HG03139 (cell line): ENCODE data around the gene SPRYD3.

Experiments used
- ATAC-seq: cut with Tn5 transposase; IDR thresholded peaks from one replicate; pipeline ENCODE4 v1.9.1; 2021; ENCODE audit not compliant: unreplicated experiment

Gene SPRYD3

DNA sequence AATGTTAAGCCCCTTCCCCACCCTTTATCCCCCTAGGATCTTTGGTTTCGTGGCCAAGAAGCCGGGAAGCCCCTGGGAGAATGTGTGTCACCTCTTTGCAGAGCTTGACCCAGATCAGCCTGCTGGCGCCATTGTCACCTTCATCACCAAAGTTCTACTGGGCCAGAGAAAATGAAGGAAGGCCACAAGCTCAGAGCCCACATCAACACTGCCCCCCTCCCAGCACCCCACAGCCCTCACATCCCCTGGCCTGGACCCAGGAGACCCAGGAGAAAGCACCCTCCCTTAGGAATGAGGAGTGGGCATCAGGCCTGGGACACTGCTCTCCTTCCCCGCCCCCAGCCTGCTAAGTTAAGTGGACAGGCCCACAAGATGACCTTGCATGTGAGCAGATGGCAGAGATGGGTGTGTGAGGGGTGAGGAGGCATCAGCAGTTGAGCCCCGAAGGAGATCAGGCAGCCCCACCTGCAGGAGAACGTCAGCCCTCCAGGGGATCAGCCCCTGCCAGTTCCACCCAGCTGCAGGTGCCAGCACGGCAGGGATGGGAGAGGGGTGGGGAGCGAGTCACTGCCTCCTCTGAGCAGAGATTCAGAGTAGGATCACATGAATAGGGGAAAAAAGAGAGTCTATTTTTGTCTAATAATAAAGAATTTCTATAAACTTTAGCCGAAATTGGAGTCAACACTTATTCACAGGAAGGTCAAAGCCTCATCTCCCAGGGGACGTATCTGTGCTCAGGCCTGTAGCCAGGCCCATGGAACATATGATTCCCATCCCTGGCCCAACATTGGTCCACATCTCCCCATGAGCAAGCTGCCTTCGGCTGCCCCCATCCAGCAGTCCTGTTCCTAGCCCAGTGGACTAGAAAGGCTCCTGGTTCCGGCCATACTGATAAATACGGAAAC lies 15.2 kb downstream of the SPRYD3 start:
- ATAC-seq, result no peak

DNA sequence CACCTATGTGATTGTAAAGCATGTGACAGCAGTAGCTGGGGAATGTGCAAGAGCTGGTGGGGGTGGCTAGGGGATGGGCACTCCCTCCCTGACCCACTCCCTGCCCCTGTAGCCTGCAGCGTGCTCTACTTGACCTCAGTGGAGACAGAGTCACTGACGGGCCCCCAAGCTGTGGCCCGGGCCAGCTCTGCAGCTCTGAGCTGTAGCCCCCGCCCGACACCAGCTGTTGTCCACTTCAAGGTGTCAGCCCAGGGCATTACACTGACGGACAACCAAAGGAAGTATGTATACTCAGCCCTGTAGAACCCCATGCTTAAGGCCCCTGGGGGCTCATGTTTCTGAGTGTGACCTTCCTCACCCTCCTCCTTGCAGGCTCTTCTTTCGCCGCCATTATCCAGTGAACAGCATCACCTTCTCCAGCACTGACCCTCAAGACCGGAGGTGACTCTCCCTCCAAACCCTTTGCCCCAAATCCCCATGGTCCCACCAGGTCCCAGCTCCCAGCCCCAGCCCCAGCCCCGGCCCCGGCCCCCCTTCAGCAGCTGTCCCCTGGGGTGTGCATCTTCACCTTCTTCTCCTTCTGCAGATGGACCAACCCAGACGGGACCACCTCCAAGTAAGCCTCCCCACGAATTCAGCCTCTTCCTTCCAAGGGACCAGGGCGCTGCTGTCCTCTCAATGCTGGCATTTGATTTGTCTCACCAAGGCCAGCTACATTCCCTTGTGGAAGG lies 16.0 kb downstream of the SPRYD3 start:
- ATAC-seq, result no peak

DNA sequence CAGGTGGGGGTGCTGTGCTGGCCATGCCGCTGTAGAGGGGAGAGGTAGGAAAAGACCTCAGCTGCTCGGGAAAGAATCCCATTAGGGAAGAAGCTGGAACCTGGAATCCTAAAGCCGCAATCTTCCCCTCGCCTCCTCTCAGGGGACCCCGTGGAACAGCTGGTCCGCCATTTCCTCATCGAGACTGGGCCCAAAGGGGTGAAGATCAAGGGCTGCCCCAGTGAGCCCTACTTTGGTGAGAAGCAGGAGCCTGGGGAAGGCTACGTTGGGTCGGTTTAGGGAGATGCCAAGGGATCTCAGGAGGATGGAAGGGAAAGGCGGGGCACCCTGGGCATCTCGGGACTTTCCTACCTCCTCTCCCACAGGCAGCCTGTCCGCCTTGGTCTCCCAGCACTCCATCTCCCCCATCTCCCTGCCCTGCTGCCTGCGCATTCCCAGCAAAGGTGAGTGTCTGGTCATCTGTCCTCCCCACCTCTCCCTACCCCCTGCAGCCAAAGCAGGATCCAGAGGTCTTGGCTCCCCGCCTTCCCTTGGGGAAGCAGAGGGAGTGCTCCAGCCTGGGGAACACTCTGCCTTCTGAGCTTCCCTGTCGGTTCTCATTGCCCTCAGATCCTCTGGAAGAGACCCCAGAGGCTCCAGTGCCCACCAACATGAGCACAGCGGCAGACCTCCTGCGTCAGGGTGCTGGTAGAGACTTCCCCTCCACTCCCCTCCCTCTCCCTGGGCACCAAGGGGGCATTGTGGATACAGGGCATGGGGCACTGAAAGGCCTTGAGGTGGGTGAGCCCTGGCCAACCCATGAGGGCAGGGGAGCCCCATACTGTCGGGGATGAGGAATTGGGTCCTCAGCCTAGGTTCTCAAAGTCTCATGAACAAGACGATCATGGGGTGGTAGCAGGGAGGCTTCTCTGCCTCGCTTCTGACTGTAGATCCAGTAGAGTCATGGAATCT lies 16.9 kb downstream of the SPRYD3 start:
- ATAC-seq, result no peak

DNA sequence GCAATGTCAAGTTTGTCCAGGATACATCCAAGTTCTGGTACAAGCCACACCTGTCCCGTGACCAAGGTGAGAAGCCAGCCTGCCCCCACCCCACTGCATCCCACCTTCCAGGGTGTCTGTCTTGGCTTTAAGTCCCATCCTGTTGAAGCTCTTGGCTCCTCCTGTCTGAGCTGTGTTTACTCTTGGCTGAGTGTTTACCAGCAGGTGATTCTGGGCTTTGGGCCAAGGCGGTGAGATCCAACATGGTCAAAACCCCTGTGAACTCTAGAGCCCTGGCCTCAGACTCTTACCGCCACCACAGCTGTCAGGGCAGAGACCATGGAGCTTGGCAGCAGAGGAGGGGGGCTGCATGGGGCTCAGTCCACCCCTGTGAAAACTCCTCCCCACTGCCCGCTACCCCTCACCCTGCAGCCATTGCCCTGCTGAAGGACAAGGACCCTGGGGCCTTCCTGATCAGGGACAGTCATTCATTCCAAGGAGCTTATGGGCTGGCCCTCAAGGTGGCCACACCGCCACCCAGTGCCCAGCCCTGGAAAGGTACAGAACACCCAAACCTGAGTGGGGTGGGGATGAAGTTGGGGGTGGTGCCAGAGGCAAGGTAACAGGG lies 17.7 kb downstream of the SPRYD3 start:
- no peak for ATAC-seq

DNA sequence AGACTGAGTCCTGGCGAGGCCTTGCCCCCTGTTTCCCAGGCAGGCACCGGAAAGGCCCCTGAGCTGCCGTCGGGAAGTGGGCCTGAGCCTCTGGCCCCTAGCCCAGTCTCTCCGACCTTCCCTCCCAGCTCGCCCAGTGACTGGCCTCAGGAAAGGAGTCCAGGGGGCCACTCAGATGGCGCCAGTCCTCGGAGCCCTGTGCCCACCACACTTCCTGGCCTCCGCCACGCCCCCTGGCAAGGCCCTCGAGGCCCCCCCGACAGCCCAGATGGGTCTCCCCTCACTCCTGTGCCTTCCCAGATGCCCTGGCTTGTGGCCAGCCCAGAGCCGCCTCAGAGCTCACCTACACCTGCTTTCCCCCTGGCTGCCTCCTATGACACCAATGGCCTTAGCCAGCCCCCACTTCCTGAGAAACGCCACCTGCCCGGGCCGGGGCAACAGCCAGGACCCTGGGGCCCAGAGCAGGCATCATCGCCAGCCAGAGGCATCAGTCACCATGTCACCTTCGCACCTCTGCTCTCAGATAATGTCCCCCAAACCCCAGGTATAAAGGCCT lies 18.4 kb downstream of the SPRYD3 start:
- ATAC-seq, result no peak

DNA sequence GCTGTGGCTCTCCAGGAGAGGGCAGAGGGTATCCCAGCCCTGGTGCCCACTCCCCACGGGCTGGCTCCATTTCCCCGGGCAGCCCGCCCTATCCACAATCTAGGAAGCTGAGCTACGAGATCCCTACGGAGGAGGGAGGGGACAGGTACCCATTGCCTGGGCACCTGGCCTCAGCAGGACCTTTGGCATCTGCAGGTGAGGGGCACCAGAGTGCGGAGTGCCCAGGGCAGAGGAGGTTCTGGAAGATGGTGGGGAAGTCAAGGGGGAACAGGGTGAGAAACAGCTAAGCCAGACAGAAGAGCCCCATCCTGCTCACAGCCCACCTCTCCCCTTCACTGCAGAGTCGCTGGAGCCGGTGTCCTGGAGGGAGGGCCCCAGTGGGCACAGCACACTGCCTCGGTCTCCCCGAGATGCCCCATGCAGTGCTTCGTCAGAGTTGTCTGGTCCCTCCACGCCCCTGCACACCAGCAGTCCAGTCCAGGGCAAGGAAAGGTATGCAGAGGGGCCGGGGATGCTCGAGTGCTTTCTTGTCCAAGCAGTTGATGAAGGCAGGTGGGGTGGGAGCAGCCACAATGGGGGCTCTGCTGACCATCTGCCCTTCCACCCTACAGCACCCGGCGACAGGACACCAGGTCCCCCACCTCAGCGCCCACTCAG lies 19.0 kb downstream of the SPRYD3 start:
- ATAC-seq, result no peak

DNA sequence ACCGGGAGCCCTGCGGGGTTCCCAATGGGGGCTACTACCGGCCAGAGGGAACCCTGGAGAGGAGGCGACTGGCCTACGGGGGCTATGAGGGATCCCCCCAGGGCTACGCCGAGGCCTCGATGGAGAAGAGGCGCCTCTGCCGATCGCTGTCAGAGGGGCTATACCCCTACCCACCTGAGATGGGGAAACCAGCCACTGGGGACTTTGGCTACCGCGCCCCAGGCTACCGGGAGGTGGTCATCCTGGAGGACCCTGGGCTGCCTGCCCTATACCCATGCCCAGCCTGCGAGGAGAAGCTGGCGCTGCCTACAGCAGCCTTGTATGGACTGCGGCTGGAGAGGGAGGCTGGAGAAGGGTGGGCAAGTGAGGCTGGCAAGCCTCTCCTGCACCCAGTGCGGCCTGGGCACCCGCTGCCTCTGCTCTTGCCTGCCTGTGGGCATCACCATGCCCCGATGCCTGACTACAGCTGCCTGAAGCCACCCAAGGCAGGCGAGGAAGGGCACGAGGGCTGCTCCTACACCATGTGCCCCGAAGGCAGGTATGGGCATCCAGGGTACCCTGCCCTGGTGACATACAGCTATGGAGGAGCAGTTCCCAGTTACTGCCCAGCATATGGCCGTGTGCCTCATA lies 19.6 kb downstream of the SPRYD3 start:
- no peak for ATAC-seq

DNA sequence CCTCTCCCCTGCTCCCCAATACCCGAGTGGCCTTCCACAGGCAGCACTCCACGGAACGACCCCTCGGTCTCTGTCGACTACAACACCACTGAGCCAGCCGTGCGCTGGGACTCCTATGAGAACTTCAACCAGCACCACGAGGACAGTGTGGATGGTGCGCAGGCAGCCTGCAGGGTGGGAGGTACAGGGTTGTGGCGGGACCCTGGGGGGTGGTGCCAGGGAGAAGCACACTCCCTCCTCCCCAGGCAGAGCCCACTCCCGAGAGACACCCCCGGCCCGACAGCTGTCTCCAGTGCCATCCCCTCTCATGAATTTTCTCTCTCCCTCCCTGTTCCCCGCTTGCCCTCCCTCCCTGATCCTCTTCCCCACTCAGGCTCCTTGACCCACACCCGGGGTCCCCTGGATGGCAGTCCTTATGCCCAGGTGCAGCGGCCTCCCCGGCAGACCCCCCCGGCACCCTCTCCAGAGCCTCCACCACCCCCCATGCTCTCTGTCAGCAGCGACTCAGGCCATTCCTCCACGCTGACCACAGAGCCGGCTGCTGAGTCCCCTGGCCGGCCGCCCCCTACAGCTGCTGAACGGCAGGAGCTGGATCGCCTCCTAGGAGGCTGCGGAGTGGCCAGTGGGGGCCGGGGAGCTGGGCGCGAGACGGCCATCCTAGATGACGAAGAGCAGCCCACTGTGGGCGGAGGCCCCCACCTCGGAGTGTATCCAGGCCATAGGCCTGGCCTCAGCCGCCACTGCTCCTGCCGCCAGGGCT lies 20.3 kb downstream of the SPRYD3 start:
- ATAC-seq, result no peak

DNA sequence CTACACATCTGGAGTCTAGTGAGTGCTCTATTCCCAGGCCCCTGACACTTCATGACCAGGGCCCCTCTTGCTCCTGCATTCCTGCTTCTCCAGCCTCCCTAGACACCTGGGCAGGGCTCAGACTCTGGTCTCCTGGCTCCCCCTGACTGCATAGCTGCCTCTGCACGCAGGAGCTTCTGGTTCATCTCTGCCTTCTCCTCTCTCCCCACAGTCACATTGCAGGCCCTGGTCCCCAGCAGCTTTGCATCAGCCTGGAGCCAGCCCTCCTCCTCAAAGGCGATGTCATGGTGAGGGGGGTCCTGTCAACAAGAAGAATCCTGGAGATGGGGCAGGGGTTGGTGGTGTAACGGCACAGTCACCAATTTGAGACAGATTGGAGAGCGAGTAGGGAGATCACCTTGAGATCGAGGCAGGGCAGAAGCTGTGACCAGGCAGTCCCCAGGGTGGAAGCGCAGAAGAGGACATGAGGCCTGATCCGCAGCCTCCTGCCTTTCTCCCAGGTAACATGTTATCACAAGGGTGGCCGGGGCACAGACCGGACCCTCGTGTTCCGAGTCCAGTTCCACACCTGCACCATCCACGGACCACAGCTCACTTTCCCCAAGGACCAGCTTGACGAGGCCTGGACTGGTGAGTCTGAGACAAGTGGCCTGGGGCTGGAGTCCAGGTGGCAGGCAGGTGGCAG lies 21.2 kb downstream of the SPRYD3 start:
- no peak for ATAC-seq

DNA sequence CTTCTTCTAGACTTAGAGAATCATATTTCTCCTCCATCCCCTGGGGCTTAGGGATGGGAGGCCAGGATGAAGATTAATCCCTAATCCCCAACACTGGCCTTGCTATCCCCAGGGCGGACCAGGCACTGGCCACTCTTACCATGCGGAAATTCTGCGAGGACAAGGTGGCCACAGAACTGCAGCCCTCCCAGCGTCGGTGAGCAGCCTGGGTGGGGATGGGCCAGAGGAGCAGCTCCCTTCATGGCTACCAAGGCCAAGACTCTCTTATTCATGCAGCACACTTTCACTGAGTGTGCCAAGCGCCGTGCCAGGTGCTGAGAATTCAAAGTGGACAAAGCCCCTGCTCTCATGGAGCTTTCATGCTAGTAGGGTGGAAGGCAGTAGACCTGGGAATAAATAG lies 22.3 kb downstream of the SPRYD3 start:
- no peak for ATAC-seq

DNA sequence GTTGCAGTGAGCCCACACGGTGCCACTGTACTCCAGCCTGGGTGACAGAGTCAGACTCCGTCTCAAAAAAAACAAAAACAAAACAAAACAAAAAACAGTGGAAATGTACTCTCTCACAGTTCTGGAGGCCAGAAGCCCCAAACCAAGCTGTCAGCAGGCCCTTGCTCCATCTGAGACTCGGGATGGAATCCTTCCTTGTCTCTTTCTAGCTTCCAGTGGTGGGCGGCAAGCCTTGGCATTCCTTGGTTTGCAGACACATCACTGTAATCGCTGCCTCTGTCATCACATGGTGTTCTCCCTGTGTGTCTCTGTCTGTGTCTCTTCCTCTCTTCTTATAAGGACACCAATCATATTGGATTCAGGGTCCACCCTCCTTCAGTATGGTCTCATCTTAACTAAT lies 22.9 kb downstream of the SPRYD3 start:
- ATAC-seq, result no peak

DNA sequence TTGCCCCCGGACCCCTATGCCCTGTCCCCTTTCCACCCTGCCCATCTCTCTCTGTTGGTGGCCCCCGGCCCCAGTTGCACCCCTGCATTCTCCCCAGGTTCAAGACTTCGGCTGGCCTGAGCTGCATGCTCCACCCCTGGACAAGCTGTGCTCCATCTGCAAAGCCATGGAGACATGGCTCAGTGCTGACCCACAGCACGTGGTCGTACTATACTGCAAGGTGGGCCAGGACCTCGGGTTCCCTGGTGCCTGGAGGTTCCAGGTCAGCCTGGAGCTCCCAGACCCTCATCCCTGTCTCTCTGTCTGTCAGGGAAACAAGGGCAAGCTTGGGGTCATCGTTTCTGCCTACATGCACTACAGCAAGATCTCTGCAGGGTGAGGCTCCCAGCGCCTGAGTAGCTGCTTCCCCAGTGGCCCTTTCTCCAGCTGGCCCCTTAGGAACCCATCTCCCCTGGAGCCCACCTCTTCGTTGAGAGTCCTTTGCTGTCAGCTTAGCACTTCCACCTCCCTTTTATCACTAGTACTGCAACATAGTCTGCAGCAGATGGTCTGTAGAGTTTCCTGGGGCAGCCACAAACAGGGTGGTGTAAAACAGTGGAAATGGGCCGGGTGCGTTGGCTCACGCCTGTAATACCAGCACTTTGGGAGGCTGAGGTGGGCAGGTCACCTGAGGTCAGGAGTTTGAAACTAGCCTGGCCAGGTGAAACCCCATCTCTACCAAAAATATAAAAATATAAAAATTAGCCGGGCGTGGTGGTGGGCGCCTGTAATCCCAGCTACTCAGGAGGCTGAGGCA lies 23.5 kb downstream of the SPRYD3 start:
- no peak for ATAC-seq

DNA sequence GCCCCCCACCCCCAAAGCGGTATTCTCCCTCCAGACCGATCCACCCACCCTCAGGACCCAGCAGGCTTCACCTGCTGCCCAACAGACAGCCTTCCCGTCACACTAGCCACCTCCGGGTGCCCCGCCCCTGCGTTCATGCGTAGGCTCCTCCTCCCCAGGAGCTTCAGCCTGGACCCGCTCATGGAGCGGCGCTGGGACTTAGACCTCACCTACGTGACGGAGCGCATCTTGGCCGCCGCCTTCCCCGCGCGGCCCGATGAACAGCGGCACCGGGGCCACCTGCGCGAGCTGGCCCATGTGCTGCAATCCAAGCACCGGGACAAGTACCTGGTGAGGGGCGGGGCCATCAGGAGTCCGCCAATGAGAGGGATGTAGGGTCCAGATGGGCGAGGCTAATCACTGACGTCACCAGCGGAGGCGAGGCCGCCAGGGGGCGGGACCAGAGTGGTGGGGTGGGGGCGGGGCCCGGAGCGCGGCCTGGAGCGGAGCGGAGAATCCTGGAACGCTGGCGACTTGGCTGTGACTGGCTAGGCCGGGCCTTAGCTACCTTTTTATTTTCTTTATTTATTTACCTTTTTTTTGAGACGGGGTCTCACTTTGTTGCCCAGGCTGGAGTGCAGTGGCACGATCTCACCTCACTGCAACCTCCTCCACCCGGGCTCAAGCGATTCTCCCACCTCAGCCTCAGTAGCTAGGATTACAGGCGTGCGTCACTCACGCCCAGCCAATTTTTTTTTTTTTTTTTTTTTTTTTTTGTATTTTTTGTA lies 24.9 kb downstream of the SPRYD3 start:
- ATAC-seq, result peak; percentile 74

DNA sequence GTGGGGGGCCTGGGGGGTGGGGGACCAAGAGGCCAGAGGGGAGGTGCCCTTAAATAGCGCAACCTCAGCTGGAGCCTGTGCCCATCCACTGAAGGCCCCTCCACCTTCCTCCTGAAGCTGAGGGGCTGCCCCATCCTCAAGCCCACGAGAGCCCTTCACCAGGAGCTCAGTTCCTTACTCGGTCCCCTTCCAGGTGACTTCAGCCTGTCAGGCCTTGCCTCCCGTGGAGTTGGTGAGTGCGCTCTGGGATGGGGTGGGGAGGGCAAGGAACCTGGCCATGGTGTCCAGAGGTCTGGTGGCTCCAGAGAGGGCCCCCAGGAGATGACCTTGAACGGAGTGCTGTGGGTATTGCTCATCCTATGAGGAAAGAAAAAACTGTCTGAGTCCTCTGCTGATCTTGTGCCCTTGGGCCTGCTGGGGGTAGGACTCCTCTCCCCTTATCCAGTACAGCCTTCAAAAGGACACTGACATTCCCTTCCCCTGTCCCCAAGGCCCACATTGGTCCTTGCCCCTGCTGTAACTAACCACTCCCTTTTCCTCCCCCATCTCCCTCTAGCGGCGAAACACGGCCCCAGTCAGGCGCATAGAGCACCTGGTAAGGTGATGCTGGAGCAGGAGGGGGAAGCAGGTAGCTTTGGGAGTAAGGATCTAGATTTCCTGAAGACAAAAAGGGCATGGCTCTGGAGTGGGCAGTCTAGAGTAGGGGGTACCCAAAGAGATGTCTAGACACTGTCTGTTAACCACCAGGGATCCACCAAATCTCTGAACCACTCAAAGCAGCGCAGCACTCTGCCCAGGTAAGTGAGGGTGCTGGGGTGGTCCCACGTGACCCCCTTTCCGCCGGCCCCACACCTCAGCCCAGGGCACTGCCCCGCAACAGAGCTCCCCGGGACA lies 25.7 kb downstream of the SPRYD3 start:
- ATAC-seq, result no peak

DNA sequence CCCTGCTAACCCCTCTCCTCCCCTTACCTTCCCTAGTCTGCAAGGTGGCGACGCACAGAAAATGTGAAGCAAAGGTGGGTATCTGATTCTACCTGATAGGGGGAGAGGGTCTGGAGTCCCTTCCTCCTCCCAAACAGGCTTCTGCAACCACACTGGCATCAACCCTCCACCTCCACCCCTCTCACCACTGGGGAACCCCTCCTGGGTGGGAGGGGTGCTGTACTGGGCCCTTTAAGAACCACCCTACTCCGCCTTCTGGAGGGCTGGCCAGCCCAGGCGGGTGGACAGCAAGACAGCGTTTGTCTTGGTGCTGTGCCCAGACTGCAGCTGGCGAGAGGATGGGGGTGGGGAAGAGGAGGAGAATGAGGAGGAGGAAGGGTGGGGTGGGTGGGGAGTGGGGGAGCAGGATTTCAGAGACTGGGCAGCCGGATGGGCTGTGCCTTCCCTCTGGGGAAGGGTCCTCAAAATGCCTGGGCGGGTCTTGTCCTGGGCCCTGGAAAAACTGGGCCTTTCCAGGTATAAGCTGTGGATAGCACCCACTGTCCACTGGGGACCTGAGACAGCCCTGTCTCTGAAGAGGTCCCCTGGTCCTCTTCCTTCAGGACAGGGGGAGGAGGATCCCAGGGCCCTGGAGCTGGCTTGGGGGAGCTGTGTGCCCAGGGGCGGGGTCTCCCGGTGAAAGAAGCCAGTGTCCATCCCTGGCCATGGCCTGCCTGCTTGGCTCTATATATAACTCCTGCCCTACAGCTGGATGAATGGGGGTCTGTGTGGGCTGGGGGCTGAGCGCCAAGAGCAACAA lies 26.6 kb downstream of the SPRYD3 start:
- ATAC-seq, result no peak
